HCT116 (cell line): ENCODE measurements around the gene MRPL24. TPM values are rescaled to one million over a fixed set of nuclear protein-coding genes. Genes with fewer than 3 reads are reported as not detected.

Experiments
- ATAC-seq: fragments of 200-7000 bp; cut with Tn5 transposase; 2 replicates; pipeline ENCODE4 v1.9.1; 2020; ENCODE audit warnings: mild to moderate bottlenecking, moderate library complexity
- BruUV-seq: library from RNA; stranded (reverse); fragments of 400-500 nt; replicated peaks from 2 replicates; lab custom pipeline; 2021; lab: Mats Ljungman, UMichigan
- CTCF ChIA-PET: fragments of 300-600 bp; sonication (Branson Sonifier 250); formaldehyde crosslinking; loops from one replicate; lab custom pipeline; 2021; ENCODE audit warnings: antibody characterized with exemption; lab: Charles Lee
- POLR2A ChIA-PET: fragments of 300-600, 350-600 bp; sonication (Branson Sonifier 250); formaldehyde crosslinking; loops from one replicate; lab custom pipeline; 2021; ENCODE audit warnings: antibody characterized with exemption; lab: Charles Lee
- RAD21 ChIA-PET, 2 experiments: fragments of 300-600 bp; sonication (Branson Sonifier 250); formaldehyde crosslinking; loops; one replicate each; lab custom pipeline; 2023; ENCODE audit warnings: low total read pairs in 2 of 2; ENCODE audit not compliant: uncharacterized antibody in 2 of 2, unreplicated experiment in 2 of 2, low non-redundant PET in 1 of 2; lab: Charles Lee
- DNase-seq: peaks from one replicate; pipeline ENCODE4 v3.0.0-alpha.2; 2010; ENCODE audit warnings: low read depth, low spot score
- H2AFZ ChIP-seq: fragments of 200-600 bp; shearing (Covaris generic), sonication (generic); 2 replicates; pipeline ENCODE4 v1.6.1; 2017; ENCODE audit warnings: low read depth, mixed run types, mixed read lengths, antibody characterized with exemption, low read length; ENCODE audit not compliant: poor library complexity, severe bottlenecking
- H3K27ac ChIP-seq: 2 replicates; pipeline ENCODE4 v1.5.1; 2012; ENCODE audit warnings: low read depth, low read length
- H3K27me3 ChIP-seq: fragments of 200-600 bp; sonication (generic); 2 replicates; pipeline ENCODE4 v1.6.1; 2016; ENCODE audit warnings: mixed run types, low read length, mixed read lengths; ENCODE audit not compliant: insufficient read depth
- H3K36me3 ChIP-seq, 2 experiments: fragments of 200-500 bp in 1 of 2; fragments of 200-600 bp in 1 of 2; sonication (Bioruptor generic) in 1 of 2; sonication (generic) in 1 of 2; 2 replicates each; pipeline versions ENCODE4 v1.5.1 to v1.6.1; 2014 to 2016; ENCODE audit warnings: low read length in 2 of 2, inconsistent platforms in 1 of 2, mixed read lengths in 1 of 2, mixed run types in 1 of 2; ENCODE audit not compliant: insufficient read depth in 2 of 2, control insufficient read depth in 1 of 2
- H3K4me1 ChIP-seq, 2 experiments: fragments of 200-600 bp in 1 of 2; sonication (generic) in 1 of 2; 2 replicates each; pipeline versions ENCODE4 v1.5.1 to v1.6.1; 2012 to 2017; ENCODE audit warnings: low read length in 2 of 2, inconsistent platforms in 1 of 2, mild to moderate bottlenecking in 1 of 2, mixed read lengths in 1 of 2, mixed run types in 1 of 2, moderate library complexity in 1 of 2; ENCODE audit not compliant: insufficient read depth in 2 of 2, control insufficient read depth in 1 of 2
- H3K4me2 ChIP-seq: fragments of 200-600 bp; sonication (generic); 2 replicates; pipeline ENCODE4 v1.6.1; 2017; ENCODE audit warnings: mixed run types, low read length, mixed read lengths
- H3K4me3 ChIP-seq, 2 experiments: fragments of 200-600 bp in 1 of 2; sonication (generic) in 1 of 2; replicated peaks in 1 of 2; 2 replicates each; pipeline ENCODE4 v1.5.1; 2011 to 2016; ENCODE audit warnings: low read length in 2 of 2, control low read depth in 1 of 2, low read depth in 1 of 2, mild to moderate bottlenecking in 1 of 2, mixed read lengths in 1 of 2, mixed run types in 1 of 2
- H3K79me2 ChIP-seq: fragments of 200-600 bp; sonication (generic); 2 replicates; pipeline ENCODE4 v1.6.1; 2017; ENCODE audit warnings: mild to moderate bottlenecking, mixed run types, low read length, moderate library complexity, mixed read lengths; ENCODE audit not compliant: insufficient read depth
- H3K9ac ChIP-seq: fragments of 200-600 bp; sonication (generic); 2 replicates; pipeline ENCODE4 v1.6.1; 2016; ENCODE audit warnings: low read length, mixed read lengths
- H3K9me2 ChIP-seq: fragments of 200-600 bp; sonication (generic), shearing (Covaris generic); 2 replicates; pipeline ENCODE4 v1.6.1; 2017; ENCODE audit warnings: mixed run types, mild to moderate bottlenecking, moderate library complexity; ENCODE audit not compliant: insufficient read depth
- H3K9me3 ChIP-seq, 2 experiments: fragments of 200-500 bp in 1 of 2; fragments of 200-600 bp in 1 of 2; sonication (Bioruptor generic) in 1 of 2; sonication (generic) in 1 of 2; 2 replicates each; pipeline ENCODE4 v1.6.1; 2014 to 2017; ENCODE audit warnings: low read length in 2 of 2, mixed read lengths in 2 of 2, inconsistent platforms in 1 of 2, low read depth in 1 of 2, mild to moderate bottlenecking in 1 of 2, mixed run types in 1 of 2, moderate library complexity in 1 of 2; ENCODE audit not compliant: control insufficient read depth in 1 of 2, insufficient read depth in 1 of 2
- H4K20me1 ChIP-seq: fragments of 200-600 bp; sonication (generic), shearing (Covaris generic); 2 replicates; pipeline ENCODE4 v1.6.1; 2017; ENCODE audit warnings: mixed run types, mild to moderate bottlenecking, moderate library complexity; ENCODE audit not compliant: insufficient read depth
- ATF3 ChIP-seq: IDR thresholded peaks from 2 replicates; pipeline ENCODE4 v1.6.1; 2012
- CBX3 ChIP-seq: IDR thresholded peaks from 2 replicates; pipeline ENCODE4 v1.6.1; 2012; ENCODE audit warnings: low read depth
- CEBPB ChIP-seq: IDR thresholded peaks from 2 replicates; pipeline ENCODE4 v1.6.1; 2012; ENCODE audit warnings: low read depth
- ELF1 ChIP-seq: IDR thresholded peaks from 2 replicates; pipeline ENCODE4 v1.6.1; 2012; ENCODE audit warnings: low read depth, borderline replicate concordance
- EZH2 ChIP-seq: fragments of 200-600 bp; sonication (generic); IDR thresholded peaks from 2 replicates; pipeline ENCODE4 v1.6.1; 2017; ENCODE audit warnings: antibody characterized with exemption, mixed run types
- EZH2phosphoT487 ChIP-seq: fragments of 200-600 bp; IDR thresholded peaks from 2 replicates; pipeline ENCODE4 v1.6.1; 2018; ENCODE audit warnings: antibody characterized with exemption, borderline replicate concordance
- FOSL1 ChIP-seq: IDR thresholded peaks from 2 replicates; pipeline ENCODE4 v1.6.1; 2012; ENCODE audit warnings: low read depth
- JUND ChIP-seq: IDR thresholded peaks from 2 replicates; pipeline ENCODE4 v1.6.1; 2012
- MAX ChIP-seq: IDR thresholded peaks from 2 replicates; pipeline ENCODE4 v1.6.1; 2012
- POLR2A ChIP-seq: IDR thresholded peaks from 2 replicates; pipeline ENCODE4 v1.7.0; 2011; ENCODE audit warnings: borderline replicate concordance; ENCODE audit not compliant: insufficient read depth, insufficient read length; ENCODE audit errors: extremely low read depth
- POLR2AphosphoS5 ChIP-seq: IDR thresholded peaks from 2 replicates; pipeline ENCODE4 v1.6.1; 2011; ENCODE audit warnings: mild to moderate bottlenecking, low read depth, low read length, moderate library complexity
- RAD21 ChIP-seq: IDR thresholded peaks from 2 replicates; pipeline ENCODE4 v1.6.1; 2012; ENCODE audit warnings: low read depth, mild to moderate bottlenecking
- REST ChIP-seq: IDR thresholded peaks from 2 replicates; pipeline ENCODE4 v1.6.1; 2012; ENCODE audit warnings: low read depth
- SIN3A ChIP-seq: IDR thresholded peaks from 2 replicates; pipeline ENCODE4 v1.6.1; 2012; ENCODE audit warnings: low read depth
- SRF ChIP-seq: IDR thresholded peaks from 2 replicates; pipeline ENCODE4 v1.6.1; 2012; ENCODE audit warnings: low read depth
- TCF7L2 ChIP-seq: IDR thresholded peaks from 2 replicates; pipeline ENCODE4 v1.7.0; 2011; ENCODE audit warnings: borderline replicate concordance, inconsistent platforms; ENCODE audit not compliant: insufficient read depth, insufficient read length; ENCODE audit errors: extremely low read depth
- YY1 ChIP-seq: IDR thresholded peaks from 2 replicates; pipeline ENCODE4 v1.6.1; 2011; ENCODE audit warnings: low read length, low read depth, moderate library complexity, mild to moderate bottlenecking; ENCODE audit not compliant: insufficient replicate concordance; ENCODE audit errors: extremely low read depth
- ZBTB33 ChIP-seq: IDR thresholded peaks from 2 replicates; pipeline ENCODE4 v1.6.1; 2011; ENCODE audit warnings: mild to moderate bottlenecking, low read length, moderate library complexity; ENCODE audit not compliant: insufficient replicate concordance; ENCODE audit errors: extremely low read depth
- ZFX ChIP-seq: fragments of 450-650 bp; IDR thresholded peaks from 2 replicates; pipeline ENCODE4 v1.6.1; 2017
- ZNF274 ChIP-seq: fragments of 200-500 bp; sonication (Bioruptor generic); IDR thresholded peaks from 2 replicates; pipeline ENCODE4 v1.6.1; 2014; ENCODE audit warnings: mild to moderate bottlenecking, low read depth, low read length, inconsistent platforms
- intact Hi-C: fragments of 100-400 bp; cut with micrococcal nuclease; formaldehyde crosslinking; loops from 2 replicates; pipeline ENCODE4 v1.10.0; 2022
- total RNA-seq: library from RNA; stranded (reverse); gene quantifications from one replicate; pipeline ENCODE4 v1.2.1, GENCODE V29; 2021; ENCODE audit not compliant: unreplicated experiment

The MRPL24 gene
- total RNA-seq, 1 experiment from 2014 or later = 111 TPM

GRCh38 chr1:156756355-156756754 lies 15.5 kb upstream of the MRPL24 start:
- no peaks in the 10 kb centered on the region for H3K36me3 ChIP-seq
- no peak overlapping the region for H3K4me2 ChIP-seq
- DNase-seq = no peak
- H3K79me2 ChIP-seq = peaks cover 22% of the 10 kb centered on the region
- H3K27me3 ChIP-seq = no peaks in the 10 kb centered on the region
- no peak overlapping the region for H3K4me3 ChIP-seq
- TF ChIP-seq FOSL1 (no peak), CEBPB (no peak), REST (no peak), CBX3 (no peak), RAD21 (no peak), POLR2A (no peak), SIN3A (no peak), ZBTB33 (no peak), ATF3 (no peak), SRF (no peak), ELF1 (no peak), EZH2phosphoT487 (no peak), POLR2AphosphoS5 (no peak), JUND (no peak), ZNF274 (no peak), EZH2 (no peak), MAX (no peak), ZFX (no peak), YY1 (no peak), TCF7L2 (no peak)
- ATAC-seq = no peak
- no peaks in the 10 kb centered on the region for H4K20me1 ChIP-seq
- intact Hi-C loops = no loop called here
- BruUV-seq = no TSS peak
- H3K27ac ChIP-seq = no peak overlapping the region
- ChIA-PET RAD21 (interaction anchor here in 1 of 2 experiments (0.6 kb wide), 1 partner anchor 9 kb away, joined by 8 read pairs; no protein-coding TSS in a partner anchor), POLR2A (no interaction called here), CTCF (interaction anchor here (1.1 to 1.3 kb wide), 2 partner anchors 15 to 30 kb away, joined by 3 read pairs; partner anchors contain the start of gene MRPL24)
- H3K4me1 ChIP-seq = peaks cover 3 to 18% of the 10 kb centered on the region in 2 experiments; a peak in 3 of 4 replicates
- H3K9me2 ChIP-seq = no peaks in the 10 kb centered on the region
- H3K9me3 ChIP-seq = no peaks in the 10 kb centered on the region
- H3K9ac ChIP-seq = no peak overlapping the region
- no peak overlapping the region for H2AFZ ChIP-seq
